Suppressor macrophage treated with lipopolysaccharide for 4 hours (primary cell): ENCODE results near the gene SLC1A1.

ENCODE experiments used
- DNase-seq: peaks from one replicate; pipeline ENCODE4 v3.0.0-alpha.2; 2020

Gene SLC1A1

DNA sequence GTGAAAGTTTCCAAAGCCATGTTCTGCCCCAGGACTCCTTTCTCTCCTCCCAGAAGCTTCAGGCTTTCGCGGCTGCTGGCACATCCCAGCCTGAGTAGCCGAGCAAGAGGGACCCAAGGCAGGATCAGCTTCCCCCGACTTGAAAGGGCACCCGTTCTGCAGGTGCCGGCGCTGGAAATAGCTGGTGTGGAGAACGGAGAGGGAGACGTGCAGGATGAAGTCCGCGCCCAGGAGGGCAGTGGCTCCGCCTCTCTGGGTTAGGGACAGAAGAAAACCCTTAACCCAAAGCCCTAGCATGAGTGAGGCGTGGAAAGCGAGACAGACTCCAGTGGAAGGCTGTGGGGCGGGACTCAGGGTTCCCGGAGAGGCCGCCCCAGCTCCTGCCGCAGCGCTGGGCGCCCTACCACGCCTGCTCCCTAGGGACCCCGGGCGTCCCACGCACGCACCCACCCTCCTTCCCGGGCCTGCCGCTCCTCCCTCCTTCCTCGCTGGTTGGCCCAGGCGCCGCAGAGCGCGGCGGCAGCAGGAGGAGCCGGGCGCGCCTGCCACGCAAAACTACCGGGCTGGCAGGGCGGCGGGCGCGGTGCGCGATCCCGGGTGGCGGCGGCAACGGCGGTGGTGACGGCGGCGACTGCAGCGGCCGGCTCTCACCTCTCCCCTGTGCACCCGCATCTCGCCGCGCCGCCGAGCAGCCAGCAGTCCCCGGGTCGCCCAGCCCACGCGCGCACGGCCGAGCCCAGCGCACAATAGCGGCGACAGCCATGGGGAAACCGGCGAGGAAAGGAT lies at the start of gene SLC1A1:
Gene SLC1A1, plus strand, starts transcription at position 550 of the 786 bp plus-strand sequence. Its CDS starts 212 bp downstream, at position 762.
- DNase-seq: peak; percentile 8

- no peak for DNase-seq
These were observed 47.5 kb upstream of the SLC1A1 start for GRCh38 chr9:4442806-4443205.

GRCh38 chr9:4443439-4443838 lies 46.8 kb upstream of the SLC1A1 start:
- DNase-seq: peak; percentile 7

- DNase-seq: no peak
These were observed 28.8 kb upstream of the SLC1A1 start for GRCh38 chr9:4461437-4461836.

DNA sequence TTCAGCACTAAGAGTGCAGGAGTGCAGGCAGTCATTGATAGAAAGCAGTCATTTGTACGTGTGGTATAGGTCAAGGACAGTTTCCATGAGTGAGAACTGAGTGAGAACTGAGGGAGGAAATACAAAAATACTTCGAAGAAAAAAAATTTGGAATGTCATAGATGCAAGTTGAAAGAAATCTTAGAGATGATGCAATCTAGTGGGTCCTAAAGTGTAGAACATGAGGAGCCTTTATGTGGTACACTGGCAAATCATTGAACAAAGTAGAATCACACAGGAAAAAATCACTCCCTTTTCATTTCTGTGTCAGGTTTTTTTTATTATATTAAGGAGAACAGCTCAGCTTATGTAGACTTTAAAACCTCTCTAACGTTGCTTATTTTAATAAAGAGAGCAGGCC lies 26.4 kb upstream of the SLC1A1 start:
- no peak for DNase-seq

DNA sequence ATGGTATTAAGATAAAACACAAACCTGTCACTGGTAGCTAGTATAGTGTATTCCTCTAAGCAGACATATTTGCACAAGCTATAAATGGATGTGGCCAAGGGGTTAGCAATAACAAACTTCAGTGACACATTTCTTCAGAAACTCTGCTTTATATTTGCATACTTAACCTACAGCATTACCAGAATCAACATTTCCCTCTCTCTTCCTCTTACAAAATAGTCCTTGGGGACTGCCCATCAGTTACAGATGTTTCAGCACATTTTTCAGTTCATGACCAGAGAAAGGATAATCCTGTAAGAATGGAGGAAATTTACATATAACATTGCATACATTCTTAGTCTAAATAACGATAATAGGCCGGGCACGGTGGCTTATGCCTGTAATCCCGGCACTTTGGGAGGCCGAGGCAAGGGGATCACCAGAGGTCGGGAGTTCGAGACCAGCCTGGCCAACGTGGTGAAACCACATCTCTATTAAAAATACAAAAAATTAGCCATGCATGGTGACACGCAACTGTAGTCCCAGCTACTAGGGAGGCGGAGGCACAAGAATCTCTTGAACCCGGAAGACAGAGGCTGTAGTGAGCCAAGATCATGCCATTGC lies 25.3 kb upstream of the SLC1A1 start:
- DNase-seq: peak; percentile 1

DNA sequence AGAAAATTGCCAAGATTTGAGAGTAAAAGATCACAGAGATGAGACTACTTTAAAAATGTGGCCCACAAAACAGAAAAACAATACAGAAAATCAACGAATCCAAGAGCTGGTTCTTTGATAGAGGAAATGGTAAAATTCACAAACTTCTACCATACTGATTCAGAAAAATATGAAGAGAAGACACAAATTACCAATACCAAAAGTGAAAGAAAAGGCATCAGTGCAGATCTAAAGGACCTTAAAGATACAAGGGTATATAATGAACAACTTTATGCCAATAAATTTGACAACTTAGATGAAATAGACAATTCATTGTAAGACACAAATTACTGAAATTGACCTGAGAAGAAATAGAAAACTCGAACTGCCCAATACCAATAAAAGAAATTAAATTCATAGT lies 24.4 kb upstream of the SLC1A1 start:
- DNase-seq: no peak

- DNase-seq: no peak
These were observed 15.0 kb upstream of the SLC1A1 start for GRCh38 chr9:4475301-4475700.

GRCh38 chr9:4486176-4486575 lies 4.1 kb upstream of the SLC1A1 start:
- DNase-seq: no peak

GRCh38 chr9:4489562-4489918 lies 728 bp upstream of the SLC1A1 start:
- no peak for DNase-seq

- no peak for DNase-seq
These were observed 697 bp downstream of the SLC1A1 start for GRCh38 chr9:4490705-4491625.

DNA sequence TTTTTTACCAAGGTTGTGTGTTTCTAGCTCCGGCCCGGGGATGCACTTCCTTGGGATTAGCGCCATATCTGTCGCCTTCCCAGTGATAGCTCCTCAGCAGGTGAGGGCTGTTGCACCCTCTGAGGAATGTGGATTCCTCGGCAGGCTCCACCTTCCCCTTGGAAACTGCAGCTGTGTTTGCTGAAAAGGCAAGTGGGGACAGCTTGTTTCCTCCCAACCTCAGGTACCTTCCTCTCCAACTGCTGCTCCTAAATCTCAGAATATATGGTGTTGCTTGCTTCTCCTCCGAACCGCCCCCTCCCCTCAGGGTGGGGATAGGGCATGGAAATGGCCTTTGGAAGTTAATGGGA lies 1.3 kb downstream of the SLC1A1 start:
- no peak for DNase-seq

- peak; percentile 2 for DNase-seq
These were observed 4.1 kb downstream of the SLC1A1 start for GRCh38 chr9:4494332-4494731.

GRCh38 chr9:4494806-4495205 lies 4.5 kb downstream of the SLC1A1 start:
- no peak for DNase-seq

- no peak for DNase-seq
These were observed 5.3 kb downstream of the SLC1A1 start for GRCh38 chr9:4495537-4495936.

- no peak for DNase-seq
These were observed 6.2 kb downstream of the SLC1A1 start for GRCh38 chr9:4496497-4496896.

- no peak for DNase-seq
These were observed 7.1 kb downstream of the SLC1A1 start for GRCh38 chr9:4497395-4497794.

DNA sequence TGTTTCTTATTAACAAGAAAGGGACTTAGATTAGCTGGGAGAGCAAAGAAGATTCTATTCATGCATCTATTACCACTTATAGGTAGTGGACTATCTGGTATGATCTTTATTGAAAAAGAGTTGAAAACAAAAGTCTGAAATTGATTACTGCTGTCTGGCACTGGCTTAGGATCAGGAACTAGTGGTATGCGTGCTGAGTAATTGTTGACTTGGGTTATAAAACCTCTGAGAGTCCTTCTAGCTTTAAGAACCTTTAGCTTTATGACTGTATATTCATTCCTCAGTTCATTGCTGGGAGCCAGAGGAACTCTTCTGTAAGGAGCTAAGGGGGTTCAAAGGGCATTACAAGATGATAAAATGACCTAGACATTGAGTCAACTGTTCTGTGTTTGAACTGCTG lies 7.6 kb downstream of the SLC1A1 start:
- DNase-seq: no peak

GRCh38 chr9:4499917-4500316 lies 9.6 kb downstream of the SLC1A1 start:
- DNase-seq: no peak

GRCh38 chr9:4501147-4501507 lies 10.9 kb downstream of the SLC1A1 start:
- DNase-seq: no peak

- DNase-seq: no peak
These were observed 12.2 kb downstream of the SLC1A1 start for GRCh38 chr9:4502444-4502843.

GRCh38 chr9:4503103-4503502 lies 12.8 kb downstream of the SLC1A1 start:
- DNase-seq: no peak

DNA sequence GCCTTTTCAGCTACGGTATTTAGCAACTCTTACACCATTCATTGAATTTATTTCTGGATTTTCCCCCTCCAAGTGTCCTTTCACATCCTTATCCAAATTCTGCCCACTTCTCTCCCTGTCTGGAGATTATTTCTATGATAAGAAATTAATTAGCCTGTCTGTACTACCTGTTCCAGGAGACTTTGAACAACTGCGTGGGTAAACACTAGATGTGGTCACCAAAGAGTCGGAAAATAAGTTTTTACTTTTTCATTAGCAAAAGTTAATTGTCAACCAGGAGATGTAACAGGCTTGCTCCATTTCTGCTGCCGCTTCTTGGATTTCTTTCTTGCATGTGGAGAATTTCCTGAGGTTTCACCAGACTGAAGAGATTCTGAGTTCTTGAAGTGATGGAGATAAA lies 14.0 kb downstream of the SLC1A1 start:
- no peak for DNase-seq

DNA sequence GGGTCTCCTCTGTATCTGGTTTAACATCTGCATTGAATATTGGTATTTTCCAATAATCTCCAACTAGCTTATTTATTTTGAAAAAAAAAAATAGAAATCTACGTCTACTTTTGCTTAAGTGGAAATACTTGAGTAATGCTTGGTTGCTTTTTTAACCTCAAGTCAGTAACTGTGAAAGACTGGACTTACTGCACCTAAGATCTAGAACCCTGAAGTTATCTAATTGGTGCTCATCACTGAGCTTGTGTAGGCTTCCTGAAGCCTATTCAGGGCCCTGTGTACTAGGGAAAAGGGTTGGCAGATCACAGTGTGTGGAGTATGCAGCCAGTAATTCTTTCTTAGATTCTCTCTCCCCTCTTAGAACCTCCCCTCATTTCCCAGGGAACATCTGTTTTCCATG lies 16.2 kb downstream of the SLC1A1 start:
- no peak for DNase-seq
